Cardiac muscle cell (in vitro differentiated cells and primary cell): ENCODE results near the gene COL4A4. TPM values are rescaled to one million over a fixed set of nuclear protein-coding genes. Genes with fewer than 3 reads are reported as not detected.
A peak's percentile ranks its signal among the peaks of the same experiment; 100 is the strongest.

Experiments
- DNase-seq, 2 donors: peaks; one replicate each; pipeline versions ENCODE4 v3.0.0 to v3.0.0-alpha.2; 2010 to 2017; ENCODE audit warnings: low read depth in 1 of 2, low spot score in 1 of 2
- H3K27ac ChIP-seq: fragments of 200-600 bp; sonication (generic); 2 replicates; pipeline ENCODE4 v1.5.1; 2016
- H3K27me3 ChIP-seq: fragments of 200-600 bp; sonication (generic); 2 replicates; pipeline ENCODE4 v1.6.0; 2016; ENCODE audit warnings: control low read depth
- H3K36me3 ChIP-seq: fragments of 200-600 bp; sonication (generic); 2 replicates; pipeline ENCODE4 v1.5.1; 2016; ENCODE audit warnings: control low read depth
- H3K4me1 ChIP-seq: fragments of 200-600 bp; sonication (generic); 2 replicates; pipeline ENCODE4 v1.8.1; 2017; ENCODE audit warnings: low read depth, mild to moderate bottlenecking, mixed run types
- H3K4me3 ChIP-seq: fragments of 200-600 bp; sonication (generic); 2 replicates; pipeline ENCODE4 v1.5.1; 2016; ENCODE audit warnings: mild to moderate bottlenecking
- H3K9me3 ChIP-seq: fragments of 200-600 bp; sonication (generic); 2 replicates; pipeline ENCODE4 v1.5.1; 2017; ENCODE audit warnings: low read depth, mild to moderate bottlenecking, control low read depth
- polyA plus RNA-seq: library from polyadenylated mRNA; unstranded; fragments of >200 nt; fragmentation: Nextera tagmentation; extraction: Ambion mirVana; gene quantifications from 2 replicates; pipeline ENCODE4 v1.2.1, GENCODE V29; 2016
- total RNA-seq: library from RNA; depleted of rRNA; stranded (reverse); fragments of >200 nt; gene quantifications from 2 replicates; pipeline ENCODE4 v1.2.3, GENCODE V29; 2016
- TF ChIP-seq, protein P1 (sequence below): IDR thresholded peaks from 2 replicates; pipeline ENCODE4 v1.5.1; 2012; ENCODE audit warnings: low read depth, mild to moderate bottlenecking, low read length

The COL4A4 gene
- total and polyA plus RNA-seq, 2 experiments from 2014 or later, result 0.07 to 0.15 TPM

- H3K27me3 ChIP-seq, result no peaks in the 10 kb centered on the region
- H3K4me3 ChIP-seq, result no peak overlapping the region
- DNase-seq, result no peak
- H3K4me1 ChIP-seq, result no peaks in the 10 kb centered on the region
- no peak overlapping the region for H3K27ac ChIP-seq
- TF ChIP-seq, protein P1, sequence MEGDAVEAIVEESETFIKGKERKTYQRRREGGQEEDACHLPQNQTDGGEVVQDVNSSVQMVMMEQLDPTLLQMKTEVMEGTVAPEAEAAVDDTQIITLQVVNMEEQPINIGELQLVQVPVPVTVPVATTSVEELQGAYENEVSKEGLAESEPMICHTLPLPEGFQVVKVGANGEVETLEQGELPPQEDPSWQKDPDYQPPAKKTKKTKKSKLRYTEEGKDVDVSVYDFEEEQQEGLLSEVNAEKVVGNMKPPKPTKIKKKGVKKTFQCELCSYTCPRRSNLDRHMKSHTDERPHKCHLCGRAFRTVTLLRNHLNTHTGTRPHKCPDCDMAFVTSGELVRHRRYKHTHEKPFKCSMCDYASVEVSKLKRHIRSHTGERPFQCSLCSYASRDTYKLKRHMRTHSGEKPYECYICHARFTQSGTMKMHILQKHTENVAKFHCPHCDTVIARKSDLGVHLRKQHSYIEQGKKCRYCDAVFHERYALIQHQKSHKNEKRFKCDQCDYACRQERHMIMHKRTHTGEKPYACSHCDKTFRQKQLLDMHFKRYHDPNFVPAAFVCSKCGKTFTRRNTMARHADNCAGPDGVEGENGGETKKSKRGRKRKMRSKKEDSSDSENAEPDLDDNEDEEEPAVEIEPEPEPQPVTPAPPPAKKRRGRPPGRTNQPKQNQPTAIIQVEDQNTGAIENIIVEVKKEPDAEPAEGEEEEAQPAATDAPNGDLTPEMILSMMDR, result no peak
- no peaks in the 10 kb centered on the region for H3K36me3 ChIP-seq
- H3K9me3 ChIP-seq, result no peaks in the 10 kb centered on the region
These were observed 163.9 kb downstream of the COL4A4 start for GRCh38 chr2:227000123-227000522.

DNA sequence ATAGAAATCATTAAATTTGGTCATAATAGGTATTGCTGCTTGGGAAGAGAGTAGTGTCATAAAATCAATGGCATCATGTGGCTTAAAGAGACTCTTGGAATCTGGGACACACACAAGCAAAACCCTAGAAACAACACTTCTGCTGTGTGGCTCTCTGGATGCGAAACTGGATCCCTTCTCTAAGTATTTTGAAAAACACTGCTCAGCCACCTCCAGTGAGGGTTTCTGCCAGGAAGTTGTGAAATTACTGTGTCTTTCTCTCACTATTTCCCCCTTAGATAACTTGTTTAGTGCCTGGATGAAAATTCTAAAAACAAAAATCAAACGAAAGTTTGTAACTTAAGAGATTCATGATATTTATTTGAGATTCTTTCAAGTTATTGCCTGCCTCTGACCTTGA, 164.3 kb downstream of the COL4A4 start:
- Histone ChIP-seq H3K36me3 (no peaks in the 10 kb centered on the region), H3K27me3 (no peaks in the 10 kb centered on the region), H3K9me3 (no peaks in the 10 kb centered on the region), H3K27ac (no peak overlapping the region), H3K4me3 (no peak overlapping the region), H3K4me1 (no peaks in the 10 kb centered on the region)
- peak in 1 of 2 donors; percentile 55 for DNase-seq
- TF ChIP-seq, protein P1, result no peak

DNA sequence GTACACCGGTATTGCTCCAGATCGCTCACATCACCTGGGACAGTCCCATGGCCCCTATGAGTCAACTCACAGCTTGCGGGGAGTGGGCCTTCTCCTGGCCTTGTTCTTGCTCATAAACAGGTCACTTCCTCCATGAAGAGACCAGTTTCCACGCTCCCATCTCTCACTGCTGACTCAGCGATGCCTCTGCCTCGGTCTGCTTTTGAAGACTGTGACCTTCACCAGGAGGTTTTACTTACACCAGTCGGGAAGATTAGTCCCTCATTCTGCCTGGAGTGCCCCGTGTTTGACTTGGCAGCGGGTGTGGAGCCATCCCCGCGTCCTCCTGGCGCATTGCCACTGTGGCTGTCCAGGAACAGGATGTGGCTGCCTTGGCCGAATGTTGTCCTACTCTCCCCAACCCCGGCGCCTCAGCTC, 168.4 kb downstream of the COL4A4 start:
- Histone ChIP-seq H3K4me1 (no peaks in the 10 kb centered on the region), H3K27ac (no peak overlapping the region), H3K4me3 (no peak overlapping the region), H3K9me3 (no peaks in the 10 kb centered on the region), H3K36me3 (no peaks in the 10 kb centered on the region), H3K27me3 (no peaks in the 10 kb centered on the region)
- TF ChIP-seq, protein P1, result no peak
- DNase-seq, result peak in 1 of 2 donors; percentile 86

DNA sequence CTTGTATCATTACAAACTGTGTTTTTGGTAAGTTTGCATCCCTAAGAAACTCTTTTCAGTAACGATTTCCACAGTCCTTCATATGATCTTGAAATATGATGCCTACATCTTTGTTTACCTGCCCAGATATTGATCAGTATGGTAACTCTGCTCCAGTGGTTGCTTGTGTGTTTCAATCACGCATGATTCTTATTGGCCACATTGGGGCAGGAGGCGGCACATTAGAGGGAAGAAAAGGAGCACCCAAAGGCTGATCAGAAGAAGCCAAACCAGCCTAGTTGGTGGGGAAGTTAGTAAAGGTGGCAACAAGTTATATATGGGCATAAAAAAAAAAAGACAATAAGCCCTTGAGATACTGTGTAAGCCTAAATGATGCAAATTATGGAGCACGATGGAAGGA, 169.2 kb downstream of the COL4A4 start:
- no peaks in the 10 kb centered on the region for H3K27me3 ChIP-seq
- no peak for DNase-seq
- H3K27ac ChIP-seq, result no peak overlapping the region
- no peak overlapping the region for H3K4me3 ChIP-seq
- H3K4me1 ChIP-seq, result no peaks in the 10 kb centered on the region
- TF ChIP-seq, protein P1, result no peak
- H3K9me3 ChIP-seq, result no peaks in the 10 kb centered on the region
- no peaks in the 10 kb centered on the region for H3K36me3 ChIP-seq

- Histone ChIP-seq H3K9me3 (no peaks in the 10 kb centered on the region), H3K4me3 (no peak overlapping the region), H3K27me3 (no peaks in the 10 kb centered on the region), H3K36me3 (no peaks in the 10 kb centered on the region), H3K27ac (no peak overlapping the region), H3K4me1 (no peaks in the 10 kb centered on the region)
- TF ChIP-seq, protein P1, result no peak
- no peak for DNase-seq
These were observed 170.8 kb downstream of the COL4A4 start for GRCh38 chr2:226993171-226993570.

- no peak overlapping the region for H3K27ac ChIP-seq
- TF ChIP-seq, protein P1, result no peak
These were observed 172.3 kb downstream of the COL4A4 start for GRCh38 chr2:226991663-226992062.

More at GRCh38 chr2:226991663-226992062, 172.3 kb downstream of the COL4A4 start:
- H3K4me3 ChIP-seq, result no peak overlapping the region
- H3K27me3 ChIP-seq, result no peaks in the 10 kb centered on the region
- no peaks in the 10 kb centered on the region for H3K4me1 ChIP-seq
- no peak for DNase-seq
- H3K36me3 ChIP-seq, result no peaks in the 10 kb centered on the region
- H3K9me3 ChIP-seq, result no peaks in the 10 kb centered on the region
